NCI-H2171 treated with DMSO at 0.1 percent for 48 hours (cell line): ENCODE measurements around the gene CXorf65.

Source experiments
- DNase-seq: peaks from one replicate; lab custom pipeline; 2025; lab: John Stamatoyannopoulos, UW

CXorf65 gene

GRCh38 chrX:71106427-71106826 lies at the start of gene CXorf65:
CXorf65 (minus strand) TSS chrX:71106740; CDS start chrX:71106556, 184 bp downstream.
- DNase-seq, result no peak

- DNase-seq, result no peak
These were observed 48.1 kb upstream of the CXorf65 start for GRCh38 chrX:71154641-71155040.

GRCh38 chrX:71154196-71154595 lies 47.7 kb upstream of the CXorf65 start:
- no peak for DNase-seq

GRCh38 chrX:71151366-71151765 lies 44.8 kb upstream of the CXorf65 start:
- no peak for DNase-seq

- no peak for DNase-seq
These were observed 41.7 kb upstream of the CXorf65 start for GRCh38 chrX:71148278-71148663.

GRCh38 chrX:71147496-71148277 lies 41.1 kb upstream of the CXorf65 start:
- DNase-seq, result no peak

GRCh38 chrX:71144651-71145050 lies 38.1 kb upstream of the CXorf65 start, which contains the start of gene NLGN3:
NLGN3 (plus strand) TSS chrX:71144841; CDS start chrX:71147750, 2,909 bp downstream.
- no peak for DNase-seq

GRCh38 chrX:71143508-71143907 lies 37.0 kb upstream of the CXorf65 start:
- no peak for DNase-seq

- no peak for DNase-seq
These were observed 33.9 kb upstream of the CXorf65 start for GRCh38 chrX:71140440-71140839.

- DNase-seq, result no peak
These were observed 25.0 kb upstream of the CXorf65 start for GRCh38 chrX:71131510-71131909.

- peak; percentile 18 for DNase-seq
These were observed 22.6 kb upstream of the CXorf65 start for GRCh38 chrX:71128915-71129765.

- DNase-seq, result no peak
These were observed 21.8 kb upstream of the CXorf65 start for GRCh38 chrX:71128166-71128833.

GRCh38 chrX:71118985-71119535 lies 12.5 kb upstream of the CXorf65 start:
- DNase-seq, result no peak

GRCh38 chrX:71118032-71118984 lies 11.8 kb upstream of the CXorf65 start, which contains the start of gene MED12:
MED12 (plus strand) TSS chrX:71118596; CDS start chrX:71118755, 159 bp downstream.
- DNase-seq, result peak; percentile 78

GRCh38 chrX:71117358-71117757 lies 10.8 kb upstream of the CXorf65 start:
- DNase-seq, result no peak

- no peak for DNase-seq
These were observed 5.4 kb upstream of the CXorf65 start for GRCh38 chrX:71111921-71112431.

- DNase-seq, result no peak
These were observed 4.8 kb upstream of the CXorf65 start, which contains the start of gene IL2RG for GRCh38 chrX:71111141-71111843. IL2RG (minus strand) TSS chrX:71111577; CDS start chrX:71111539, 38 bp downstream.

GRCh38 chrX:71109051-71109450 lies 2.5 kb upstream of the CXorf65 start:
- no peak for DNase-seq

GRCh38 chrX:71107762-71108360 lies 1.3 kb upstream of the CXorf65 start:
- DNase-seq, result no peak
